GM19324 (cell line): ENCODE measurements around the gene VPS26A.
"Not testable (repeated sequence)": the region's sequence is repeated elsewhere in the genome, so short reads cannot be mapped to it uniquely, and the experiment has no call there.

Source experiments
- ATAC-seq: cut with Tn5 transposase; IDR thresholded peaks from one replicate; pipeline ENCODE4 v1.9.1; 2021; ENCODE audit warnings: mild to moderate bottlenecking, moderate library complexity; ENCODE audit not compliant: unreplicated experiment, low FRiP score

The VPS26A gene

DNA sequence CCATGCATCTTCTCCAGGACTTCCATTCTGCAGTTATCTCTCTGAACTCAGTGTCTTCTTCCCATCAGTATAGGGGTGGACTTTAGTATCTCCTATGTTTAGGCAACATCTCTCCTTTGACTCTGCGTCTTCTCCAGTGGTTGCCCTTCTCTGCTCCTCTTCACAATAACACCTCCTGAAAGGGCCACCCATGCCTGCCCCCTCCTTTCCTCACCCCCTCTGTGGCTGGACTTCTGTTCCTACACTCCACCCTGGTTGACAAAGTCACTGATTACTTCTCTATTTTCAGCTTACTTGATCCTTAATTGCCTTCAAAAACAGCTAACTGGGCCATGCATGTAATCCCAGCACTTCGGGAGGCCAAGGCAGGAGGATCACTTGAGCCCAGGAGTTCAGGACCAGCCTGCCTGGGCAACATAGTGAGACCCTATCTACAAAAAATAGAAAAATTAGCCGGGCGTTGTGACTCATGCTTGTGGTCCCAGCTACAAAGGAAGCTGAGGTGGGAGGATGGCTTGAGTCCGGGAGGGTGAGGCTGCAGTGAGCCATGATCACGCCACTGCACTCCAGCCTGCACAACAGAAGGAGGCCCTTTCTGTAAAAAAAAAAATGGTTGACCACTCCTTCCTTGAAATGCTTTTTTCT, 22.4 kb upstream of the VPS26A start:
- ATAC-seq = no peak

DNA sequence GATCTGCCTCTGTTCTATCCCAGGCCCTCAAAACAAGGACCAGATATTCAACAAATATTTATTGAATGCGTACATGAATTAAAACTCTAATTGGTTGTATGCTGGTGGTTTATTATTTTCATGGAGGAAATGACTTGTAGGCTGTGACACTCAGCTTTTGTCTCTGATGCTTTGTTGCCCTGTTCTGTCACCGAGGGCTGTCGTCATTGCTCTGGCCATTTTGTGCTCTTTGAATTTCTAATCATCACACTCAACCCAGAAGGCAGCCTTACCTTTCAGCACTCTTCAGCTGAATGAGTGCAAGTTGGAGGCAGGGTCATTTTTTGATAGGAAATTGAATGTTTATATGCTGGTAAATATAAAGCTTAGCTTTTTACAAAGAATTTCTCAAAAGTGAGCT, 21.5 kb upstream of the VPS26A start:
- no peak for ATAC-seq

DNA sequence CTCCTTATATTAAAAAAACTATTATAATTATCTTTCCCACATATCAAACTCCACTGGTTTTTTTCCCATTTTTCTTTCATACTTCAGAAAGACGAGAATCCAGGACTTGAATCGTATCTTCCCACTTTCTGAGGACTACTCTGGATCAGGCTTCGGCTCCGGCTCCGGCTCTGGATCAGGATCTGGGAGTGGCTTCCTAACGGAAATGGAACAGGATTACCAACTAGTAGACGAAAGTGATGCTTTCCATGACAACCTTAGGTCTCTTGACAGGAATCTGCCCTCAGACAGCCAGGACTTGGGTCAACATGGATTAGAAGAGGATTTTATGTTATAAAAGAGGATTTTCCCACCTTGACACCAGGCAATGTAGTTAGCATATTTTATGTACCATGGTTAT, 20.2 kb upstream of the VPS26A start:
- ATAC-seq = no peak

DNA sequence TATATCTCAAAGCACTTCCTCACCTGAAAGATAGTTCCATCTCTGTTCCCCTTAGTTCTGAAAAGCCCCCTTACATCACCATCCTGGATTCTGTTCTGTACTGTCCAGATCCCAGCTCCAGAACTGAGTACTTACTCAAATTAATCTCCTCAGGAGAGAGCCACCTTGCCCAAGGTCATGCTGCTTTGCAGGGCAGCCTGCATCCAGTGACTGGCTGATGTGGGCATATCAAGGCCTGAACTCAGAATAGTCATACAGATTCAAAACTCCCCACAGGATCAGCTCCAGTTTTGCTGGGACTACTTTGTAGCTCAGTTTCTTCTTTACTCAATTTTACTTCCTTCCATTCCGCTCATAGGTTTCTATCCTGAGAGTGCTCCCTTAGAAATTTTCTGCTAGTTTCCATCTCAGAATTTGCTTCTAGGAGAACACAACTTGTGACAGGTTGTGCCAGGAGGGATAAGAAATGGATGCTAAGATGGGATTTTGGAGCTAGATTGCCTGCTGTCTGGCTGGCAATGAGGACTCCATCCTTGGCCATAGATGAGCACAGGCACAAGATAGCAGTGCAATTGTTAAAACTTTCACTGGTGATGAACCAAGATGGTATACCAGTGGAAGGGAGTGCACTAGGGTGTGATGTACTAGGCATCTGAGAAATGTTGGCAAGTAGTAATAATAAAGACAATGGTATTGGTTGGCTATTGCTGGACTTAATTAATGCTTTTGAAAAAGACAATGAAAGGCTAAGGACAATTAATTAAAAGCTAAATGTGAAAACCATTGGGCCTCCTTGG, 18.8 kb upstream of the VPS26A start:
- no peak for ATAC-seq

DNA sequence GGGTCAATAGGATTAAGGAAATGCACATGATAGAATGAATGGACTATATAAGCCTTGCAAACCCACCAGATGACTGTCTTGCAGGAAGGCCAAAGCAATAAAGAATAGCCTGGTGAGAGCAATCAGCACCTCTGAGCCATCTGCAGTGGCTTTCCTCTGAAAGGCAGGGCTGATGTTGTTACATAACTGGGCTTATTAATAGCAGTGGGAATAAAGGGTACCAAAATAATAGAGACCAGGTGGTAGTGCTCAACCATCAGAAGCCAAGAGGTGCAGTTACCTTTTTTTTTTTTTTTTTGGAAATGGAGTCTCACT, 16.8 kb upstream of the VPS26A start:
- no peak for ATAC-seq

DNA sequence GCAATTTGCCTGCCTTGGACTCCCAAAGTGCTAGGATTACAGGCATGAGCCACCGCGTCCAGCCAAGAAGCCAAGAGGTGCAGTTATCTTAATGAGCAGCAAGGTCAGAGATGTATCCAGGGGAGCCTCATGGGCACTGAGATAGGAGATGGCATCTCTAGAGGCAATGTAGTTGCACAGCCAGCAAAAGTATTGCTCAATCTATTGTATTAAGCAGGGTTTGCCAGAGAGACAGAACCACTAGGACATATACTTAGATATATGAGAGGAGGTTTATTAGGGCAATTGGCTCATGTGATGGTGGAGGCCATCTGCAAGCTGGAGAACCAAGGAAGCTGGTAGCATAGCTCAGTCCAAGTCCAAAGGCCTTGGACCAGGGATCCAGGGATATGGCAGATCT, 16.3 kb upstream of the VPS26A start:
- ATAC-seq = no peak

DNA sequence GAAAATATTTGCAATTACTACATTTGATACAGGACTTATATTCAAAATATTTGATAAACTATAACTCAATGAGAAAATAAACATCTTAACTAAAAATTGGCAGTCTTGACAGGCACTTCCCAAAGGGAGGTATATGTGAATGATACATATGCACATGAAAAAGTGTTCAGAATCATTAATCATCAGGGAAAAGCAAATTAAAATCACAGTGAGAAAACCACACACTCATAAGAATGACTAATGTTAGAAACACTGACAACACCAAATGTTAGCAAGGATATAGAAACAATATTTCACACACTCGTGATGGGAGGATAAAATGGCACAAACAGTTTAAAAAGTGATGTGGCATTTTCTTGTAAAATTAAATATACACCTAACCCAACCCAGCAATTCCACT, 4.1 kb upstream of the VPS26A start:
- ATAC-seq = no peak

DNA sequence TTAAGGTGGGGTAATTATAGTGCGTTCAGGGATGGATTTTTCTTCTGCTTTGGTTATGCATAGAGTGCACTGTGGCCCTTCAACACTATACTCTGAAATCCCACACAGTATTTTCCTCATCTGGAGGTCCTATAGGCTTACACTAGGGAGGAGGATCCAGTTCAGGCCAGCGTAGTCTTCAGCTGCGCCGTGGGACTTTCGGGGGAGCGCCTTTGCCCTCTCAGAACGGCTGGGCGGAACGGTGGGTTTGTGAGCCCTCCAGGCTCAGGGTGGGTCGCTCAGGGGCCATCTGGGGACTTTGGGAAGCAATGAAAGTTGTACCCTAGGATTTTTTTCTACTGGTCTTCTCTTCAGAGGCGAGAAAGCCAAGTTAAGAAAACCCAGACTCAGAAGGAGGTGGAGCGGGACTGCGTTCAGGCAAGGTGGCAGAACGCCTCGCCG, 652 bp upstream of the VPS26A start:
- ATAC-seq = peak; percentile 17

DNA sequence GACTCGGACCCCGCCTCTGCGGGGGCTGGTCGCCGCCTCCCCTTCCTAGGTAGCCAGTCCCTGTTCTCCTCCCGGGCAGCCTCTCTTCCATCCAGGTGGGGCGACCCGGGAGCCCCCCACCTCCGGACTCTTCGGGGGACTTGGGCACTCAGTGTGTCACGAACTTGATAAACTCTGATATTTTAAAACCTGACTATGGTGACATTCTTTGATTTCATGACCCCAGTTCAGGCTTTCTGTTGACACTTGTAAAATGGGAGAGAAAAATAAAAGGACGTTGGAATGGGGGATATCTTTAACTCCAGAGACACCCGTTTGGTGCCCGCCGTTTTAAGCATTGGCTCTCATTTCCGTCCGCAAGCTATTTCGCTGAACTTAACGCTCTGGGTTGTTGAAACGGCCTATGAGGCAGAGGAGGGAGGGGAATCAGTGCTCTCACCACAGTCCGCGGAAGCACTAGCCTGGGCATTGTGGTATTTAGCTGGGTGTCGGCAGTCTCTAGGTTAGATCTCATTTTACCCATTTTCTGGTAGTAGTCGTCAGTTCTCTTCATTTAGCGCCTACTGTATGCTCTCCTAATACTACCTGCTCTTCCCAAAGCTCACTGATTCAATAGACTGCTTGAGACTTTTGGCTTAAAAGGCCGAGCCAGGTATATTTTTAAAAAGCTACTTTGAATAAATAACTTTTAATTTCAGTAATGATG, 738 bp downstream of the VPS26A start:
- ATAC-seq = peak; percentile 36

DNA sequence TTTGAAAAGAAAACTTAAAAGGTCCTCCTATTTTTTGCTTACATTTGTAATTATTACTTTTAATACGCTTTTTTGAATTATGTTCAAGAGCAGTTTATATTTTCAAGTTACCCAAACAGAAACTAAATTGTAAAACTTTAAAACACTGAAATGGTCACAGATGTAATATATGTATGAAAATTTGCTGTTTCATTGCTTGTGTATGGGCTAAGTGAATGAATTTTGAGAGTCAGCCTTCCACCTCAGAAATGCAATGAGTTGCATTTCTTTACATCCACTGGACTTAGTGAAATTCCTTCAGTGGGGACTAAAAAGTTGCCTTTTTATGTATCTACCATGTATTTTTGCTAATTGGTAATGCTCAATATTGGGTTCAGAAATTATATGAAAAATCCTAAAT, 1.6 kb downstream of the VPS26A start:
- ATAC-seq = no peak

DNA sequence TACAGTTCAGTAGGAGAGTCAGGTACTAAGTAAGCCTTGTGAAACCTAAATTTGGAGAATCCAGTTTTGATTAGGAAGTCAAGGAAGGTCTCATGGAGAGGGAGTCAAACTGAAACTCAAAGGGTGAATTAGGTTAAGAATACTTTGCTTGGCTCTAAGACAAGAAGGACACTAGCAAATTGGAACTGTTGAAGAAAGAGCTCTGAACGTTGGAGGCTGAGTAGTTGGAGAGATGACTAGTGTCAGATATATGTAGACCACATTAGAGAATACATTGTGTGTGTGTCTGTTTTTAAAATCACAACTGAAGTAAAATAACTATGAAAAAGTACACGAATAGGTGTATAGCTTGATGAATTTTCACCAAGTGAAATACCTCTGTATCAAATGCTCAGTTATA, 6.3 kb downstream of the VPS26A start:
- no peak for ATAC-seq

DNA sequence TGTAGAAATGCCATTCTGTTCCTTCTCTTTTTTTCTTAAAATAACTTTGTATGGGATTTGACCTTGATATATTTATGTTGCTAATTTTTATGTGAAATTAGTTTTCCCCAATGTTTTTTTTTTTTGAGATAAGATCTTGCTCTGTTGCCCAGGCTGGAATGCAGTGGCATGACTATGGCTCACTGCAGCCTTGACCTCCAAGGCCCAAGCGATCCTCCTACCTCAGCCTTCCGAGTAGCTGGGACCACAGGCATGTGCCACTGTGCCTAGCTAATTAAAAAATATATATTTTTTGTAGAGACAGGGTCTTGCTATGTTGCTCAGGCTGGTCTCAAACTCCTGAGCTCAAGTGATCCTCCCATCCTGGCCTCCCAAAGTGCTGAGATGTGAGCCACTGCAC, 16.0 kb downstream of the VPS26A start:
- no peak for ATAC-seq

DNA sequence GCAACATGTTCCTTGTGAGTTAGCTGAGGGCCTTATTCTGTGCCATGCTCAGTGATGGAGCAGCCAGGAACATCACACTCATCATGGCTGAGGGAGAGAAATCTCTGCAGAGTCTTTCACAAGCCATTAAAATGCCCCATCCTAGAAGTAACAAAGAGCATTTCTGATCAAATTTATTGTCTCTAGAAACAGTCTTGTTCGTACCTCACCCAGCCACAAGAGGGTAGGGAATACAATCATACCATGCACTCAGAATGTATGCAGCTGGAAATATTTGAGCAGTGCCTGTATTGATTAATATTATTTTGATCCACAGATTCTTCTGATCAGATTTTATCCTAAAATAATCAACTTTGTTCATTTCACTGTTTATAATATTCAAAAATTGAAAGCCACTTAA, 17.3 kb downstream of the VPS26A start:
- no peak for ATAC-seq

DNA sequence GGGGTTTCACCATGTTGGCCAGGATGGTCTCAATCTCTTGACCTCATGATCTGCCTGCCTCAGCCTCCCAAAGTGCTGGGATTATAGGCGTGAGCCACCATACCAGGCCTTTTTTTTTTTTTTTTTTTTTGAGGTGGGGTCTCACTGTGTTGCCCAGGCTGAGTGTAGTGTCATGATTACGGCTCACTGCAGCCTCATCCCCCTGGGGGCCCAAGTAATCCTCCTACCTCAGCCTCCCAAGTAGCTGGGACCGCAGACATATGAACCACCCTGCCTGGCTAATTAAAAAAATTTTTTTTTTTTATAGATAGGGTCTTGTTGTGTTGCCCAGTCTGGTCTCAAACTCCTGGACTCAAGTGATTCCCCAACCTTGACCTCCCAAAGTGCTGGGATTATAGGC, 18.1 kb downstream of the VPS26A start:
- not testable (repeated sequence) for ATAC-seq

DNA sequence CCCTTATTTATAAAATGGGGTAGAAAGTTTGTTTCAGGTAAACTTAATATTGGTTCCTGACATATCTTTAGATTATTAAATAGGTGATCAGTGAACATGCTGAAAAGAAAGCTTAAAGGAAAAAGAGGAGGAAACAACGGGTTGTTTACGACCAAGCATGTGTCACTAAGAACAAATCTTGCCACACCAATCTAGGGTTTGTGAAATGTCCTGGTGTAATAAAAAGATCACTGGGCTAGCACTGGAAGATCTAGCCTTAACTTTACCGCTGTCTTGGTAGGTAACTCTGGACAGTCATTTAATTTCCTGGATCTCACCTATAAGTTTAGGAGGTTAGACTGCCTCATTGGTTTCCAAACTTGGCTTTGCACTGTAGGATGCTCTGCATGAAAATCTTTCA, 19.0 kb downstream of the VPS26A start:
- no peak for ATAC-seq

DNA sequence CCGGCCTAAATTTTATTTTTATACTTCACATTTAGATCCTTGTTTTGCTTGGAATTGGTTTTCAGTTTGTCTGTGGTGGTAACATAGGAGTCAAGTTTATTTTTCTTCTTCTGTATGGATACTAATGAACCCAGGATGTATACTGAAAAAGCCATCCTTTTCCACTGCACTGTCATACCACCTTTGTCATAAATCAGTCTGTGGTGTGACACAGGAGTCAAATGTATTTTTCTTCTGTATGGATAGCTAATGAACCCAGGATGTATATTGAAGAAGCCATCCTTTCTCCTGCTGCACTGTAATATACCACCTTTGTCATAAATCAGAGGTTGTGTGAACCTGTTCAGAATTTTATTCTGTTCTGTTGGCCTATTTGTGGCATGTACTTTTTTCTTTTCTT, 21.4 kb downstream of the VPS26A start:
- no peak for ATAC-seq

DNA sequence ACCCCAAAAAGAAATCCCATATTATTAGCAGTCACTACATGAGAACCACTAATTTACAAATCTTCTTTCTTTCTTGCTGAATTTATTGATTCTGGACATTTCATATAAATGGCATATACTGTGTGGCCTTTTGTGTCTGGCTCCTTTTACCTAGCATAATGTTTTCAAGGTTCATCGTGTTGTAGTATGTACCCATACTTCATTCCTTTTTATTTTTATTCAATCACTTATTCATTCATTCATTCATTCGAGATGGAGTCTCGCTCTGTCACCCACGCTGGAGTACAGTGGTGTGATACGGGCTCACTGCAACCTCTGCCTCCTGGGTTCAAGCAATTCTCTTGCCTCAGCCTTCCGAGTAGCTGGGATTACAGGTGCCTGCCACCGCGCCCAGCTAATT, 21.9 kb downstream of the VPS26A start:
- ATAC-seq = no peak

DNA sequence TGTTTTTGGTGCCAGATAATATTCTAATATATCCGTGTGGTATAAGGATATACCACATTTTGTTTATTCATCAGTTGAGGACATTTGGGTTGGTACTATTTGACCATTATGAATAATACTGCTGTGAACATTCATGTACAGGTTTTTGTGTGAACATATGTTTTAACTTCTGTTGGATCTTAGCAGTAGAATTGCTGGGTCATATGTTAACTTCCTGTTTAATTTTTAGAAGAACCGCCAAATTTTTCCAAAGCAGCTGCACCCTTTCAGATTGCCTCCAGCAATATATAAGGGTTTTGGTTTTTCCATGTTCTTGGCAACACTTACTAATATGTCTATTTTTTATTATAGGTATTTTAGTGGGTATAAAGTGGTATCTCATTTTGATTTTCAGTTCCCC, 22.8 kb downstream of the VPS26A start:
- ATAC-seq = no peak

DNA sequence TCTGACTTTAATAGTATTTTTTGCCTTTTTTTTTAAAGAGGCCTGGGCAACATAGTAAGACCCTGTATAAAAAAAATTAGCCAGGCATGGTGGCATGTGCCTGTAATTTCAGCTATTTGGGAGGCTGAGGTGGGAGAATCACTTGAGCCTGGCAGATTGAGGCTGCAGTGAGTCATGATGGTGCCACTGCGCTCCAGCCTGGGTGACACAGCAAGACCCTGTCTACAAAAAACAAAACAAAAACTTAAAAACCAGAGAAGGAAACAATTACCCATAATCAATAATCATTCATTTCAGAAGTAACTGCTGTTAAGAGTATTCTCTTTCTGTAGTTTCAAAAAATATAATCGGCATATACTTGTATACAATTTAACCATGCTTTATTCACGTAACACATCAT, 28.0 kb downstream of the VPS26A start:
- no peak for ATAC-seq

DNA sequence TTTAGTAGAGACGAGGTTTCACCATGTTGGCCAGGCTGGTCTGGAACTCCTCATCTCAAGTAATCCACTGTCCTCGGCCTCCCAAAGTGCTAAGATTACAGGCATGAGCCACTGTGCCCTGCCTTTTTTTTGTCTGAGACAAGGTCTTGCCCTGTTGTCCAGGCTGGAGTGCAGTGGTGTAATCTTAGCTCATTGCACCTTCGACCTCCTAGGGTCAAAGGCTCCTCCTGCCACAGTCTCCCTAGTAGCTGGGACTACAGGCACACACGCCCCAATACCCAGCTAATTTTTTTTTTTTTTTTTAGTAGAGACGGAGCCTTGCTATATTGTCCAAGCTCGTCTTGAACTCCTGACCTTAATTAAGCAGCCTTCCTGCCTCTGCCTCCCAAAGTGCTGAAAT, 29.2 kb downstream of the VPS26A start:
- no peak for ATAC-seq

DNA sequence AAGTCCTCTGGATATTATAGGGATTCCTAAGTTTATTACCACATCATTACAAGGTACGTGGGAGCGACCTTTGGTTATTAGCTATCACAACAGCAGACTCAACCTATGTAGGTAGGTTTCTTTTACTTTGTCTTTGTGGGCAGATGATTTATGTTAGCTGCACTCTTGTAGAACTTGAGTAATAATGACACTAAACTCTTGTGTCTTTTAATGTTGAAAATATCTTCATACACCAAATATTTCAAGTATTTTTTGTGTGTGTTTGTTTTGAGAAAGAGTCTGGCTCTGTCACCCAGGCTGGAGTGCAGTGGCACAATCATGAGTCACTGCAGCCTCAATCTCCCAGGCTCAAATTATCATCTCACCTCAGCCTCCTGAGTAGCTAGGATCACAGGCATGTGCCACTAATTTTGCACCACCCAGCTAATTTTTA, 36.8 kb downstream of the VPS26A start:
- no peak for ATAC-seq

DNA sequence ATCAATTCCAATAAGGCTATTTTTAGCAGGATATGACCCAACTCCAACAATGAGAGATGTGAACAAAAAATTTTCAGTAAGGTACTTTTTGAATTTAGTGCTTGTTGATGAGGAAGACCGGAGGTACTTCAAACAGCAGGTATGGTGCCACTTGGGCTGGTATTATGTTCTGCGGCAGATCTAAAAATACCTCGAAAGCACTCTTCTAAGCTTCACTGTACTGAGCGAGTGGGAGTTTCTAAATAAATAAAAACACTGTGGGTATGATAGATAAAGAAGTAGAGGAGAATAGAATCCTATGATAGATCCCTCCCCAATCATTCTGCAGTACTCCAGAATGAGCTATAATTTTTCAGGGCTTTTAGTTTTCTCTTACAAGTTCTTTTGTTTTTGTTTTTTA, 44.5 kb downstream of the VPS26A start:
- no peak for ATAC-seq
